GM12801 (cell line): ENCODE data around the gene TMEM231.

ENCODE experiments used
- CTCF ChIP-seq: IDR thresholded peaks from one replicate; pipeline ENCODE4 v1.5.1; 2011; ENCODE audit warnings: control low read depth; ENCODE audit not compliant: insufficient read length; ENCODE audit errors: extremely low read depth

Gene TMEM231

GRCh38 chr16:75506574-75506973 is 49.5 kb downstream of the TMEM231 start:
- no peak for TF ChIP-seq CTCF

GRCh38 chr16:75506107-75506506 is 49.9 kb downstream of the TMEM231 start:
- TF ChIP-seq CTCF, result no peak

GRCh38 chr16:75503801-75504200 is 52.3 kb downstream of the TMEM231 start:
- no peak for TF ChIP-seq CTCF

GRCh38 chr16:75502916-75503605 is 53.0 kb downstream of the TMEM231 start:
- TF ChIP-seq CTCF, result no peak

- no peak for TF ChIP-seq CTCF
Observed at GRCh38 chr16:75501359-75501758, 54.7 kb downstream of the TMEM231 start.

- TF ChIP-seq CTCF, result no peak
Observed at GRCh38 chr16:75497558-75497957, 58.5 kb downstream of the TMEM231 start.

GRCh38 chr16:75495076-75495674 is 60.9 kb downstream of the TMEM231 start, which contains the start of gene CHST6:
Gene CHST6 (minus strand): TSS chr16:75495441. CDS start chr16:75479828, 15,613 bp downstream.
- TF ChIP-seq CTCF, result no peak
